Measurements from ENCODE around the gene NFIL3. TPM values are rescaled to one million over a fixed set of nuclear protein-coding genes. Genes with fewer than 3 reads are reported as not detected.

Gene NFIL3
- polyA plus RNA-seq, 6 donors from 2014 or later = 0.91 to 4.4 (median 2.2) TPM

- Mint-ChIP-seq H3K27me3 (peaks cover 25 to 46% (median 26%) of the 10 kb centered on the region in 3 donors), H3K27ac (no peak overlapping the region), H3K9me3 (no peaks in the 10 kb centered on the region), H3K4me1 (peaks cover 23 to 35% (median 23%) of the 10 kb centered on the region in 3 donors), H3K4me3 (peak overlapping the region in 1 of 8 donors; percentile 50), H3K36me3 (no peaks in the 10 kb centered on the region)
- no peak for DNase-seq
- ATAC-seq (ENCODE audit: low read depth in 2 of 2) = no peak
Measured at GRCh38 chr9:91419222-91420191, 4.1 kb downstream of the NFIL3 start.

GRCh38 chr9:91418215-91418610 lies 5.4 kb downstream of the NFIL3 start:
- Mint-ChIP-seq H3K9me3 (no peaks in the 10 kb centered on the region), H3K36me3 (no peaks in the 10 kb centered on the region), H3K4me3 (no peak overlapping the region), H3K4me1 (peaks cover 26 to 33% (median 28%) of the 10 kb centered on the region in 3 donors), H3K27ac (no peak overlapping the region), H3K27me3 (peaks cover 25 to 43% (median 25%) of the 10 kb centered on the region in 3 donors)
- DNase-seq (no peak), ATAC-seq (ENCODE audit: low read depth in 2 of 2) (no peak)

GRCh38 chr9:91417602-91418214 lies 5.9 kb downstream of the NFIL3 start:
- Mint-ChIP-seq H3K9me3 (no peaks in the 10 kb centered on the region), H3K36me3 (no peaks in the 10 kb centered on the region), H3K4me1 (peaks cover 21 to 28% (median 23%) of the 10 kb centered on the region in 3 donors), H3K27me3 (peaks cover 25 to 38% (median 25%) of the 10 kb centered on the region in 3 donors), H3K27ac (no peak overlapping the region), H3K4me3 (no peak overlapping the region)
- ATAC-seq (ENCODE audit: low read depth in 2 of 2) (no peak), DNase-seq (no peak)

- ATAC-seq (ENCODE audit: low read depth in 2 of 2) (no peak), DNase-seq (no peak)
- peaks cover 8 to 21% (median 15%) of the 10 kb centered on the region in 3 donors for H3K4me1 Mint-ChIP-seq
- H3K27me3 Mint-ChIP-seq = peaks cover 18 to 25% (median 24%) of the 10 kb centered on the region in 3 donors
- no peaks in the 10 kb centered on the region for H3K9me3 Mint-ChIP-seq
- H3K27ac Mint-ChIP-seq = no peak overlapping the region
- no peak overlapping the region for H3K4me3 Mint-ChIP-seq
- H3K36me3 Mint-ChIP-seq = no peaks in the 10 kb centered on the region
Measured at GRCh38 chr9:91416096-91416712, 7.4 kb downstream of the NFIL3 start.

GRCh38 chr9:91415290-91415689 lies 8.3 kb downstream of the NFIL3 start:
- H3K27me3 Mint-ChIP-seq = peaks cover 12 to 21% (median 20%) of the 10 kb centered on the region in 3 donors
- no peaks in the 10 kb centered on the region for H3K9me3 Mint-ChIP-seq
- peak; percentile 17 for DNase-seq
- no peak overlapping the region for H3K27ac Mint-ChIP-seq
- H3K36me3 Mint-ChIP-seq = peaks cover 4% of the 10 kb centered on the region in 2 donors
- peaks cover 14 to 25% (median 19%) of the 10 kb centered on the region in 3 donors for H3K4me1 Mint-ChIP-seq
- no peak overlapping the region for H3K4me3 Mint-ChIP-seq
- ATAC-seq (ENCODE audit: low read depth in 2 of 2) = peak; percentile 83 to 94

- Mint-ChIP-seq H3K4me1 (peaks cover 14 to 24% (median 15%) of the 10 kb centered on the region in 3 donors), H3K9me3 (no peaks in the 10 kb centered on the region), H3K27ac (no peak overlapping the region), H3K4me3 (no peak overlapping the region), H3K36me3 (peaks cover 13 to 14% of the 10 kb centered on the region in 2 donors), H3K27me3 (peaks cover 4 to 10% (median 8%) of the 10 kb centered on the region in 3 donors)
- no peak for ATAC-seq (ENCODE audit: low read depth in 2 of 2)
- no peak for DNase-seq
Measured at GRCh38 chr9:91412941-91413340, 10.7 kb downstream of the NFIL3 start.

- H3K36me3 Mint-ChIP-seq = peaks cover 13 to 14% of the 10 kb centered on the region in 2 donors
- no peaks in the 10 kb centered on the region for H3K9me3 Mint-ChIP-seq
- H3K4me1 Mint-ChIP-seq = peaks cover 14 to 24% (median 15%) of the 10 kb centered on the region in 3 donors
- no peaks in the 10 kb centered on the region for H3K27me3 Mint-ChIP-seq
- DNase-seq (no peak), ATAC-seq (ENCODE audit: low read depth in 2 of 2) (peak; percentile 57 to 61)
- peak overlapping the region in 1 of 8 donors; percentile 48 for H3K4me3 Mint-ChIP-seq
- H3K27ac Mint-ChIP-seq = no peak overlapping the region
Measured at GRCh38 chr9:91411096-91411771, 12.4 kb downstream of the NFIL3 start.

GRCh38 chr9:91410161-91410560 lies 13.5 kb downstream of the NFIL3 start:
- peaks cover 13 to 14% of the 10 kb centered on the region in 2 donors for H3K36me3 Mint-ChIP-seq
- ATAC-seq (ENCODE audit: low read depth in 2 of 2) (no peak), DNase-seq (no peak)
- no peaks in the 10 kb centered on the region for H3K27me3 Mint-ChIP-seq
- H3K4me3 Mint-ChIP-seq = no peak overlapping the region
- no peaks in the 10 kb centered on the region for H3K9me3 Mint-ChIP-seq
- peaks cover 14 to 16% (median 15%) of the 10 kb centered on the region in 3 donors for H3K4me1 Mint-ChIP-seq
- H3K27ac Mint-ChIP-seq = no peak overlapping the region

GRCh38 chr9:91408475-91408874 lies 15.2 kb downstream of the NFIL3 start:
- H3K4me1 Mint-ChIP-seq = peaks cover 14 to 23% (median 16%) of the 10 kb centered on the region in 3 donors
- DNase-seq = no peak
- ATAC-seq (ENCODE audit: low read depth in 2 of 2) = no peak
- H3K4me3 Mint-ChIP-seq = no peak overlapping the region
- no peak overlapping the region for H3K27ac Mint-ChIP-seq
- peaks cover 13 to 14% of the 10 kb centered on the region in 2 donors for H3K36me3 Mint-ChIP-seq
- no peaks in the 10 kb centered on the region for H3K27me3 Mint-ChIP-seq
- H3K9me3 Mint-ChIP-seq = no peaks in the 10 kb centered on the region

- ATAC-seq (ENCODE audit: low read depth in 2 of 2) (no peak), DNase-seq (no peak)
- Mint-ChIP-seq H3K9me3 (no peaks in the 10 kb centered on the region), H3K36me3 (peaks cover 13 to 14% of the 10 kb centered on the region in 2 donors), H3K27ac (no peak overlapping the region), H3K4me3 (no peak overlapping the region), H3K4me1 (peaks cover 17 to 25% (median 18%) of the 10 kb centered on the region in 3 donors), H3K27me3 (peaks cover 0 to 4% (median 2%) of the 10 kb centered on the region in 3 donors)
Measured at GRCh38 chr9:91407580-91408318, 15.9 kb downstream of the NFIL3 start.

- DNase-seq (no peak), ATAC-seq (ENCODE audit: low read depth in 2 of 2) (no peak)
- H3K27me3 Mint-ChIP-seq = peaks cover 7 to 14% (median 9%) of the 10 kb centered on the region in 3 donors
- no peak overlapping the region for H3K27ac Mint-ChIP-seq
- peaks cover 0 to 1% (median 0%) of the 10 kb centered on the region in 7 donors for H3K9me3 Mint-ChIP-seq
- H3K4me1 Mint-ChIP-seq = peaks cover 9 to 13% (median 10%) of the 10 kb centered on the region in 3 donors
- no peak overlapping the region for H3K4me3 Mint-ChIP-seq
- peaks cover 11 to 12% of the 10 kb centered on the region in 2 donors for H3K36me3 Mint-ChIP-seq
Measured at GRCh38 chr9:91405343-91406077, 18.1 kb downstream of the NFIL3 start.

All from naive B cell (primary cell).